ENCODE results near the gene MAPK14. TPM values are rescaled to one million over a fixed set of nuclear protein-coding genes. Genes with fewer than 3 reads are reported as not detected.

The MAPK14 gene
- total RNA-seq, 1 donor from 2014 or later, result 24.5 TPM

- intact Hi-C loops (cut with micrococcal nuclease), result no loop called here
- no peak for DNase-seq
These were observed 27.2 kb upstream of the MAPK14 start for GRCh38 chr6:36000451-36000850.

GRCh38 chr6:36015666-36016065, 11.9 kb upstream of the MAPK14 start:
- Histone ChIP-seq H3K27me3 (ENCODE audit: low read depth) (peaks cover 11% of the 10 kb centered on the region), H3K4me3 (no peak overlapping the region), H3K36me3 (no peaks in the 10 kb centered on the region), H3K9me3 (replicated peaks) (no peaks in the 10 kb centered on the region), H3K4me1 (no peaks in the 10 kb centered on the region), H3K27ac (replicated peaks) (no peak overlapping the region)
- intact Hi-C loops (cut with micrococcal nuclease), result no loop called here
- no peak for DNase-seq
- no peak for TF ChIP-seq CTCF (IDR thresholded peaks at IDR 0.05; ENCODE audit: borderline replicate concordance)

More at GRCh38 chr6:36000451-36000850, 27.2 kb upstream of the MAPK14 start:
- no peak for TF ChIP-seq CTCF (IDR thresholded peaks at IDR 0.05; ENCODE audit: borderline replicate concordance)
- Histone ChIP-seq H3K4me1 (no peaks in the 10 kb centered on the region), H3K27me3 (ENCODE audit: low read depth) (peaks cover 11% of the 10 kb centered on the region), H3K27ac (replicated peaks) (no peak overlapping the region), H3K9me3 (replicated peaks) (no peaks in the 10 kb centered on the region), H3K4me3 (no peak overlapping the region), H3K36me3 (no peaks in the 10 kb centered on the region)

GRCh38 chr6:36018339-36018738, 9.3 kb upstream of the MAPK14 start:
- Histone ChIP-seq H3K36me3 (no peaks in the 10 kb centered on the region), H3K27me3 (ENCODE audit: low read depth) (peaks cover 26% of the 10 kb centered on the region), H3K4me3 (no peak overlapping the region), H3K4me1 (no peaks in the 10 kb centered on the region), H3K9me3 (replicated peaks) (no peaks in the 10 kb centered on the region), H3K27ac (replicated peaks) (no peak overlapping the region)
- no peak for TF ChIP-seq CTCF (IDR thresholded peaks at IDR 0.05; ENCODE audit: borderline replicate concordance)
- intact Hi-C loops (cut with micrococcal nuclease), result no loop called here
- DNase-seq, result no peak

GRCh38 chr6:36019167-36019566, 8.4 kb upstream of the MAPK14 start:
- no peaks in the 10 kb centered on the region for H3K9me3 ChIP-seq (replicated peaks)
- TF ChIP-seq CTCF (IDR thresholded peaks at IDR 0.05; ENCODE audit: borderline replicate concordance), result no peak
- no peak for DNase-seq
- intact Hi-C loops (cut with micrococcal nuclease), result no loop called here
- no peak overlapping the region for H3K4me3 ChIP-seq
- H3K4me1 ChIP-seq, result peaks cover under 1% of the 10 kb centered on the region
- H3K27me3 ChIP-seq (ENCODE audit: low read depth), result peaks cover 35% of the 10 kb centered on the region
- H3K36me3 ChIP-seq, result no peaks in the 10 kb centered on the region
- no peak overlapping the region for H3K27ac ChIP-seq (replicated peaks)

- H3K9me3 ChIP-seq (replicated peaks), result no peaks in the 10 kb centered on the region
- peaks cover 38% of the 10 kb centered on the region for H3K27me3 ChIP-seq (ENCODE audit: low read depth)
- H3K4me3 ChIP-seq, result no peak overlapping the region
- H3K36me3 ChIP-seq, result no peaks in the 10 kb centered on the region
- intact Hi-C loops (cut with micrococcal nuclease), result no loop called here
- peaks cover 4% of the 10 kb centered on the region for H3K4me1 ChIP-seq
- no peak for TF ChIP-seq CTCF (IDR thresholded peaks at IDR 0.05; ENCODE audit: borderline replicate concordance)
- no peak overlapping the region for H3K27ac ChIP-seq (replicated peaks)
- DNase-seq, result no peak
These were observed 7.5 kb upstream of the MAPK14 start for GRCh38 chr6:36020154-36020553.
